GM19238 (cell line): ENCODE data around the gene GNAI2.
"Not testable (repeated sequence)": the region's sequence is repeated elsewhere in the genome, so short reads cannot be mapped to it uniquely, and the experiment has no call there.

Experiments used
- DNase-seq: peaks from one replicate; pipeline ENCODE4 v3.0.0; 2011; ENCODE audit warnings: low spot score; ENCODE audit not compliant: insufficient read length

GNAI2 gene

DNA sequence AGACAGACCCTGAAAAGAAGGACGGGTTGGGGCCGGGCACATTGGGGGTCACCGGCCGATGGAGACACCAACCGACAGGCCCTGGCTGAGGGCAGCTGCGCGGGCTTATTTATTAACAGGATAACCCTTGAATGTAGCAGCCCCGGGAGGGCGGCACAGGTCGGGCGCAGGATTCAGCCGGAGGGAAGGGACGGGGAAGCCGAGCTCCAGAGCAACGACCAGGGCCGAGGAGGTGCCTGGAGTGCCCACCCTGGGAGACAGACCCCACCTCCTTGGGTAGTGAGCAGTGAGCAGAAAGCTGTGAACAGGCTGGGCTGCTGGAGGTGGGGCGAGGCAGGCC is 40.7 kb downstream of the GNAI2 start:
- DNase-seq = no peak

- DNase-seq = no peak
These were observed 42.3 kb downstream of the GNAI2 start for GRCh38 chr3:50278123-50278879.

DNA sequence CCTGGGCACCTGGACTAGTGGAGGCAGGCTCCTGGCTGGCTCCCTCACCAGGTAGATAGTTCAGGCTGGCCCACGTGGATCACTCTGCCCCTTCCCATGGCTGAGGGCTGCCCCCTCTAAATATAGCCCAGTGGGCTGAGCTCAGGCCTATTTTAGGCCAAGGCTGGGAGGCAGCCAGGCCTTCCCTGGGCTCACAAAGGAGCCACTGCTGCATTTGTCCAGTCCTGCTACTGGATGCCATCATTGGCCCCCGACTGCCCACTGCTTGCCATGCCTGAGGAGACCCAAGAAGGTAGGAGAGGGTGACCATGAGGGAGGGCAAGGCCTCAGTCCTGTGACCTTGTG is 42.8 kb downstream of the GNAI2 start, which contains the start of gene LSMEM2:
LSMEM2 (plus strand) TSS at position 208 of the 345 bp plus-strand sequence; CDS start at position 235, 27 bp downstream.
- no peak for DNase-seq

DNA sequence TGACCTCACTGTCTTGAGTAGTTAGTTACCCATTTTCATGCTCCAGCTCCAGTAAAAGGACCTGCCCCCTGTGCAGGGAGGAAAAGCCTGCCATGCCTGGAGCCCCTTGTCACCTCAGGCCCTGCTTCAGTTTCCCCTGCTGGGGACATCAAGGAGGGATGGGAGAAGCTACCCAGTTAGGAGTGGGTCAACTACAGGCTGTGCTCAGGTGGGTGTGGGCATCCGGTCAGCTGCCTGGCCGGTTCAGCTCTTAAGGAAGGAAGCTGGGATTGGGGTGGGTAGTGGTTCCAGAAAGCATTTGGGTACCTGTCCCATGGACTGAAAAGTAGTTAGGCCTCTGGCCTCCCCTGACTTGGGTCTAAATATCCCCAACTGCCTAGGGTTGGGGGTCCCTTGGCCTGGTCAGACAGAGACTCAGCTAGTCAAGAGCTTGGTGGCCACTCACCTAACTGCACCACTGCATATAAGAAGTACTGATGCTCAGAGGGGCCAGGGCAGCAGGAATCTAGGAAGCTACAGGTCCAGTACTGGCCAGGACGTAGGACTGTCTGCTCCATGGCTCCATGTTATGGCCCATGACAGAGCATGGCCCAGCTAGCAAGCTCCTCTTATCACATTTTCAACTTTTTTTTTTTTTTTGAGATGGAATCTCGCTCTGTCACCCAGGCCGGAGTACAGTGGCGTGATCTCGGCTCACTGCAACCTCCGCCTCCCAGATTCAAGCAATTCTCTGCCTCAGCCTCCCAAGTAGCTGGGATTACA is 43.4 kb downstream of the GNAI2 start:
- DNase-seq = no peak

GRCh38 chr3:50284121-50284520 is 48.1 kb downstream of the GNAI2 start:
- not testable (repeated sequence) for DNase-seq

DNA sequence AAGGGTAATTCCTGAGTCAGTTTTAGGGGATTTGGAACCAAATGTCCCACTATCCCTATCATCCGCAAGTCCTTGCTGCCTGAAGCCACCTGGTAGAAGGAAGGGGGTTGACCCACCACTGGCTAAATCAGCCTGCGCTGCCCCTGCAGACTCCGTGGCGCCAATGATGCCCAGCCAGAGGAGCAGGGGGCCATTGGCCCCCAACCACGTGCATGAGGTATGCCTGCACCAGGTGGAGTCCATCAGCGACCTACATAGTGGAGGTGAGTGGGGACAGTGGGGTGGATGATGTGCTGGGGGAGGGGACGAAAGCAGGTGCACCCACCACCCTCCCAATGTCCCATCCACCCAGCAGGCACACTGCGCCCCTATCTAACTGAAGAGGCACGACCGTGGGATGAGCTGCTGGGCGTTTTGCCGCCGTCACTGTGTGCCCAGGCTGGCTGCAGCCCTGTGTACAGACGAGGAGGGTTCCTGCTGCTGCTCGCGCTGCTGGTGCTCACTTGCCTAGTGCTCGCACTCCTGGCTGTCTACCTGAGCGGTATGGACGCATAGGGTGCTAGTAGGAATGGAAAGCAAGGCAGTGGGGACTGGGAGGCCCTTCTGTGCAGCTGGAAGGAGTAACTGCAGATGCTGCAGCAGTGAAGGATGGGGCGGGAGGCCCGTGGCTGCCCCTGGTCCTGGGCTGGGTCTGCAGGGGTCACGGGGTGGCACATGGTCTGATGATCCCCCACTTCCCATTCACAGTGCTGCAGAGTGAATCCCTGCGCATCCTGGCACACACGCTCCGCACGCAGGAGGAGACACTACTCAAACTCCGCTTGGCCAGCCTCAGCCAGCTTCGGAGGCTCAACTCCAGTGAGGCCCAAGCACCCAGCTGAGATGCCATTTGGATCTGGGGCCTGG is 50.6 kb downstream of the GNAI2 start:
- no peak for DNase-seq

DNA sequence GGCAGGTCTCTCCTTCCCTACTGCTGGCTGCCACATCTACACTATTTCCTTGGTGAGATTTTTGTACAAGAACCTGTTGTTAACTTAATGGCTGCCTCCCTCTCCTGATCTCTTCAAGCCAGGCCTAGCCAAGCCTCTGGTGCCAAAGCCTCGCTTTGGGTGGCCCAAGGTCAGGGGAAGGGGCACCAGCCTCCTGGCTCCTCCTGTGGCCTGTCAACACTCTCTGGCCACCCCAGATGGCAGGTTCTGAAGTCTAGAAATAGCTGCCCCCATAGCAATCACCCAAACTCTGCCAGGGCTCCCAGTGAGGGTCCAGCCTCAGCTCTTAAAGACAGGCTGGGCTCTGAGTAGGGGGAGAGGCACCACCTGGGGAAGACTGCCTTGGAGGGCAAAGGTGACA is 51.3 kb downstream of the GNAI2 start:
- DNase-seq = no peak

DNA sequence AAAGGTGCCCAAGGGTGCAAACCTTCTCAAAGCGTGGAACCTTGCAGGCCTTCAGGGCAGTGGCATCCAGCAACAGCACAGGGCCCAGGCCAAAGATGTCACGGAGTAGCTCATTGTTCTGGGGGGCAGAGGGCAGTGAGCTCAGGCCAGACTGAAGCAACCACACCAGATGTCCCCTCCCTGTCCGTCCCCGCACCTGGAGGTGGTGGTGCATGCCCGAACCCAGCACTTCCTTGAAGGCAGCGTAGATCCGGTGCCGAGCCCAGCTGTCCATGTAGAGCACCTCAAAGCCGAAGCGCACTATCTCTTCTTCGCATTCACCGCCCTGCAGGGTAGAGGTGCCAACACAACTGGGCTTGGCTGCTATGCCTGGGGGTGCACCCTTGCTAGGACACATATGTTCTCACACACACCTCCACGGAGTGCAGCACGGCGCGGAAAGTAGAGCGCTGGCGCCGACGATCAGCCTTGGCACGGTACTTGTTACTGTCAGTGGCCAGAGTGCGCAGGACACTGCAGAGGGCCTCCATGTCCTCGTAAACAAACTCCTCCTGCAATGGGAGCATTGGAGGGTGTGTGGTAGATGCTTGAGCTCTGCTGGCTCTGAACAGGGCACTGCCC is 52.5 kb downstream of the GNAI2 start:
- DNase-seq = no peak

DNA sequence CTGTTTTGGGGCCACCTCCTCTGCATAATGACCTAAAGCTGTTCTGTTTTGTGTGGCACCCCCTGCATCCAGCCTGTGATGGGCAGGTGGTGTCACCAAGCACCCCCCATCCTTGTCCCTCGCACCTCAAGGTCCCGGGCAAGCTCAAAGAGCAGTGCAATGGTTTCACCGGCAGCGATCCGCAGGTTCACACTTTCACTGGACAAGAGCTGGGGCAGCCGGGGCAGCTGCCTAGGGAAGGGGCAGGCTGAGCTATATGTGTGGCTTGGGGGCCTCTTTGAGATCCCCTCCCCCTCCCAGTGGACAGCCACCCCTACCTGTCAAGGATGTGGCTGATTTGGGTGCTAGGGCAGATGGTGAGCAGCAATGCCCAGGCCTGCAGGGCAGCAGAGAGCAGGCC is 53.1 kb downstream of the GNAI2 start:
- DNase-seq = no peak

GRCh38 chr3:50290161-50290641 is 54.2 kb downstream of the GNAI2 start:
- DNase-seq = no peak

DNA sequence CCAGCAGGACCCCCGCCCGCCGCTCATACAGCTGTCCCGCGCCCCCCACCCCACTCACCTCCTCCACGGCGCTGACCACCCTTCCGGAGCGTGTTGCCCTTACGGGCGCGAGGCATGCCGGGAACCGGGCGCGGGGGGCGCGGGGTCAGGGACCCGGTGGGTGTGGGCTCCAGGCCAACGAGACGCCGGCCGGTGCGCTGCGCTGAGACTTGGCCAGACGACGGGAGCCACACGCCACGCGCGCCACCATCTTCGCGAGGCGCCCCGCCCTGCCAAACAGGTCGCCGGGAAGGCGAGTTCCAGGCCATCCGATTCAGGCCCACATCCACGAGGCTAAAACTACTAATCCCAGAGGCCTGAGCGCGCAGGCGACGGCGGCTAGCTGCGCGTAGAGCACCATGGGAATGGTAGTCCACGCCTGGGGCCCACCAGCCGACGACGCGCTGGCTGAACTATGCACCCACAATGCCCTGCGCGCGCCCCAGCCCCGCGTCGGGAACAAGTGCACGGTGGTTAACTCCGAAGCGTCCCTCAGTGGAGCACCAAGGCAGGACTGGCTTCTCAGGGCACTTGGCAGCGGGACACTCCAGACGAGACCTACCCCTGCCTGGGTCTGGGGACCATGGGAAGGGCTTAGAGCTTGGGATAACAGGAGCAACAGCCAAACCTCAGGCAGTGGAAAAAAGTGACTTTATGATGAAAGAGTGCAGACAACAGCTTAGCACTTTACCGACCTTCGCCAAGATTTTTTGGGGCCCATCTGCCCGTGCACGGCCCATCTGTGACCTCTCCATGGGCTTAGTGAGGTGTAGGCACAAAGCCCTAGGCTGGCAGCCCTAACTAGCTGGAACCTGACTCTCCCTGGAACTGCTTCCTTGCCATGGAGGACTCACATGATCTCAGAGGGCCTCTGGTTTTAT is 56.4 kb downstream of the GNAI2 start, which contains the start of gene IFRD2:
IFRD2 (minus strand) TSS at position 271 of the 920 bp plus-strand sequence; CDS start at position 116, 155 bp downstream.
- peak; percentile 95 for DNase-seq

DNA sequence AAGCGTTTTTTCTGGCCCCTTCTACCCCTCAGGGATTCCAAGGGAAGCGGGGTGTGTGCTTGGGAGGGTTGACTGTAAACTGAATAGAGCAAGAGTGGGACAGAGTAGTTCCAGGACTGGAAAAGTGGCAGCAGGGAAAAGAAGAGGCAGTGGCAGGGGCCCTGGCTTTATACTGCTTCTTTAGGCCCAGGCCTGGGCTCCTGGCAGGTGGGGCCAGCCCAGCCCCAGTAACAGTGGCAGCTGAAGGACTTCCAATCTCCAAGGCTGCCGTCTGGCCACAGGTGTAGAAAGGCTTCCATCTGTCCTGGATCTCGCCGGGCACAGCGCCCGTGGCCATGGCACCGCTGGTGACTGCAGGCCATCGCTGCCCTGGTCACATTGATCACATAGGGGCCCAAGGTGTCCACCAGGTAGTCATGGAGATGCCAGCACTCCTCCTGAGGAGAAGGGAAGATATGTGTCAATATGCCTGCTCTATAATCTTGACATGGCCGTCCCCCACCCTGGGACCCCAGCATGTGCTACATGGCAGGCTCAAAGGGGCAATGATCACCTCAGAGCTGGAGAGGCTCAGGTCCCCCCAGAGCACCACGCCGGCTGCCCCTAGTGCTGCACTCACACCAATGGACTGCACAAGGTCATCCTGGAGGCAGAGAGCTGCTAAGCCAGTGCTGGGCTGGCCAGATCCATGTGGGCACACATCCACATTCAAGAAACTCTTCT is 57.2 kb downstream of the GNAI2 start:
- DNase-seq = no peak

GRCh38 chr3:50294089-50294488 is 58.1 kb downstream of the GNAI2 start:
- DNase-seq = no peak

GRCh38 chr3:50294492-50295403 is 58.7 kb downstream of the GNAI2 start:
- DNase-seq = no peak

- no peak for DNase-seq
These were observed 59.8 kb downstream of the GNAI2 start for GRCh38 chr3:50295553-50296431.

- no peak for DNase-seq
These were observed 60.8 kb downstream of the GNAI2 start for GRCh38 chr3:50296721-50297383.

- no peak for DNase-seq
These were observed 61.4 kb downstream of the GNAI2 start for GRCh38 chr3:50297384-50297775.
